Aorta (tissue), 5 donors: Measurements from ENCODE around the gene PHF12. TPM values are rescaled to one million over a fixed set of nuclear protein-coding genes. Genes with fewer than 3 reads are reported as not detected.
A peak's percentile ranks its signal among the peaks of the same experiment; 100 is the strongest.

Experiments
- ATAC-seq: fragments of 200-7000 bp; cut with Tn5 transposase; one replicate; pipeline ENCODE4 v1.9.1; 2022; ENCODE audit warnings: moderate library complexity; ENCODE audit not compliant: low FRiP score
- DNase-seq, 2 donors: peaks; one replicate each; pipeline ENCODE4 v3.0.0-alpha.2; 2020
- H3K27ac ChIP-seq, 2 donors: one replicate each; pipeline ENCODE4 v1.5.1; 2013; ENCODE audit warnings: low read length in 2 of 2, mild to moderate bottlenecking in 2 of 2, moderate library complexity in 2 of 2, control low read depth in 1 of 2, inconsistent platforms in 1 of 2, low read depth in 1 of 2
- H3K27me3 ChIP-seq, 2 donors: one replicate each; pipeline ENCODE4 v1.6.1; 2013; ENCODE audit warnings: control low read depth in 1 of 2, low read length in 1 of 2, mild to moderate bottlenecking in 1 of 2, moderate library complexity in 1 of 2; ENCODE audit not compliant: insufficient read depth in 2 of 2, control insufficient read depth in 1 of 2
- H3K36me3 ChIP-seq, 2 donors: one replicate each; pipeline ENCODE4 v1.6.1; 2013; ENCODE audit warnings: control low read depth in 1 of 2, low read length in 1 of 2, mild to moderate bottlenecking in 1 of 2; ENCODE audit not compliant: insufficient read depth in 2 of 2, control insufficient read depth in 1 of 2
- H3K4me1 ChIP-seq, 2 donors: one replicate each; pipeline ENCODE4 v1.6.1; 2013; ENCODE audit warnings: low read length in 2 of 2, control low read depth in 1 of 2, mild to moderate bottlenecking in 1 of 2, moderate library complexity in 1 of 2; ENCODE audit not compliant: insufficient read depth in 2 of 2, control insufficient read depth in 1 of 2
- H3K4me3 ChIP-seq, 2 donors: one replicate each; pipeline ENCODE4 v1.5.1; 2013; ENCODE audit warnings: low read length in 2 of 2, control low read depth in 1 of 2, mild to moderate bottlenecking in 1 of 2
- H3K9me3 ChIP-seq: one replicate; pipeline ENCODE4 v1.6.1; 2013; ENCODE audit warnings: mild to moderate bottlenecking, low read length; ENCODE audit not compliant: control insufficient read depth
- WGBS, 2 donors: extraction: QIAGEN DNeasy Blood & Tissue Kit; methylation state at CpG; one replicate each; pipeline ENCODE4 v1.1.7; 2013; 5-methylcytosine and 5-hydroxymethylcytosine counted together
- intact Hi-C, 2 donors: fragments of 100-400 bp; cut with DNase I; formaldehyde crosslinking; loops; one replicate each; pipeline versions ENCODE4 v1.14.2 to v1.15.0; 2022
- polyA plus RNA-seq, 2 donors: library from polyadenylated mRNA; stranded (reverse); fragments of 200-250 nt; gene quantifications; one replicate each; pipeline ENCODE4 v1.2.3, GENCODE V29; 2013
- total RNA-seq, 2 donors: library from RNA; stranded (reverse); fragmentation: NEBNext Ultra II Directional; extraction: Animal tissue kit (Norgen Biotek cat#: 25700); gene quantifications; one replicate each; pipeline ENCODE4 v1.2.1, GENCODE V29; 2021
- donor health status: healthy with polysubstance abuse.
- donor health status: Bipolar disorder and iron deficiency.
- donor health status: DM: no; HTN: no; CAD: no.
- donor health status: DM: no; HTN: no; CAD: no.
- donor health status: DM: yes; HTN: yes; CAD: no.

PHF12 gene
- total and polyA plus RNA-seq, 4 donors: 10.1 to 47.0 (median 30.0) TPM

GRCh38 chr17:28969706-28970393 lies 18.5 kb upstream of the PHF12 start:
- no peaks in the 10 kb centered on the region for H3K9me3 ChIP-seq
- DNase-seq (no peak), ATAC-seq (no peak)
- no peak overlapping the region for H3K27ac ChIP-seq
- H3K36me3 ChIP-seq: no peaks in the 10 kb centered on the region
- intact Hi-C loops: loop anchor here in 1 of 2 donors (2.0 kb wide), 1 partner anchor 143 kb away; no protein-coding TSS in a partner anchor
- no peaks in the 10 kb centered on the region for H3K27me3 ChIP-seq
- H3K4me3 ChIP-seq: no peak overlapping the region
- H3K4me1 ChIP-seq: no peaks in the 10 kb centered on the region
- WGBS, 2 donors: 86 to 87% methylated on average over 12 of the region's 12 CpGs

- no peaks in the 10 kb centered on the region for H3K27me3 ChIP-seq
- ATAC-seq: no peak
- H3K27ac ChIP-seq: no peak overlapping the region
- H3K36me3 ChIP-seq: no peaks in the 10 kb centered on the region
- WGBS, 2 donors: 56 to 71% methylated on average over 2 of the region's 2 CpGs
- DNase-seq: no peak
- H3K4me1 ChIP-seq: no peaks in the 10 kb centered on the region
- intact Hi-C loops: no loop called here
- no peaks in the 10 kb centered on the region for H3K9me3 ChIP-seq
- H3K4me3 ChIP-seq: no peak overlapping the region
Observed at GRCh38 chr17:28968914-28969295, 17.6 kb upstream of the PHF12 start.

GRCh38 chr17:28968231-28968913 lies 17.1 kb upstream of the PHF12 start:
- ATAC-seq (no peak), DNase-seq (no peak)
- no peaks in the 10 kb centered on the region for H3K9me3 ChIP-seq
- H3K36me3 ChIP-seq: no peaks in the 10 kb centered on the region
- no peak overlapping the region for H3K27ac ChIP-seq
- no peaks in the 10 kb centered on the region for H3K4me1 ChIP-seq
- no peak overlapping the region for H3K4me3 ChIP-seq
- H3K27me3 ChIP-seq: no peaks in the 10 kb centered on the region
- intact Hi-C loops: no loop called here
- 46% methylated on average over 10 of the region's 10 CpGs for WGBS, 2 donors

- Histone ChIP-seq H3K4me1 (no peaks in the 10 kb centered on the region), H3K4me3 (no peak overlapping the region), H3K36me3 (no peaks in the 10 kb centered on the region), H3K27ac (no peak overlapping the region), H3K9me3 (no peaks in the 10 kb centered on the region), H3K27me3 (no peaks in the 10 kb centered on the region)
- 47 to 50% methylated on average over 7 of the region's 7 CpGs for WGBS, 2 donors
- DNase-seq (peak; percentile 44 to 56), ATAC-seq (no peak)
- intact Hi-C loops: loop anchor here in 1 of 2 donors (2.0 kb wide), 1 partner anchor 145 kb away; no protein-coding TSS in a partner anchor
Observed at GRCh38 chr17:28967221-28968135, 16.2 kb upstream of the PHF12 start.

GRCh38 chr17:28963841-28964240 lies 12.5 kb upstream of the PHF12 start:
- H3K27ac ChIP-seq: no peak overlapping the region
- peak; percentile 33 to 71 for DNase-seq
- no peaks in the 10 kb centered on the region for H3K9me3 ChIP-seq
- no peak overlapping the region for H3K4me3 ChIP-seq
- no peak for ATAC-seq
- no peaks in the 10 kb centered on the region for H3K4me1 ChIP-seq
- 57 to 61% methylated on average over 8 of the region's 8 CpGs for WGBS, 2 donors
- H3K36me3 ChIP-seq: no peaks in the 10 kb centered on the region
- intact Hi-C loops: loop anchor here in 1 of 2 donors (2.0 kb wide), 1 partner anchor 151 kb away; no protein-coding TSS in a partner anchor
- H3K27me3 ChIP-seq: no peaks in the 10 kb centered on the region

- intact Hi-C loops: loop anchor here in 1 of 2 donors (2.0 kb wide), 1 partner anchor 152 kb away; no protein-coding TSS in a partner anchor
- no peaks in the 10 kb centered on the region for H3K9me3 ChIP-seq
- H3K27ac ChIP-seq: no peak overlapping the region
- H3K36me3 ChIP-seq: no peaks in the 10 kb centered on the region
- 31 to 36% methylated on average over 6 of the region's 6 CpGs for WGBS, 2 donors
- H3K4me3 ChIP-seq: no peak overlapping the region
- H3K27me3 ChIP-seq: no peaks in the 10 kb centered on the region
- no peaks in the 10 kb centered on the region for H3K4me1 ChIP-seq
- DNase-seq (peak; percentile 12 to 20), ATAC-seq (no peak)
Observed at GRCh38 chr17:28963055-28963611, 11.8 kb upstream of the PHF12 start.

GRCh38 chr17:28961391-28961790 lies 10.1 kb upstream of the PHF12 start:
- DNase-seq (peak; percentile 26 to 61), ATAC-seq (no peak)
- WGBS, 2 donors: 89 to 93% methylated on average over 7 of the region's 7 CpGs
- Histone ChIP-seq H3K36me3 (no peaks in the 10 kb centered on the region), H3K4me3 (no peak overlapping the region), H3K4me1 (no peaks in the 10 kb centered on the region), H3K27ac (no peak overlapping the region), H3K27me3 (no peaks in the 10 kb centered on the region), H3K9me3 (no peaks in the 10 kb centered on the region)
- intact Hi-C loops: no loop called here
